Uterus (tissue), 2 donors: ENCODE results near the gene LGALS3BP.

Experiments
- POLR2A ChIP-seq, 2 donors: fragments of 450-650 bp; IDR thresholded peaks; one replicate each; pipeline ENCODE4 v1.6.1; 2016; ENCODE audit warnings: antibody characterized with exemption in 2 of 2, mild to moderate bottlenecking in 1 of 2, moderate library complexity in 1 of 2
- TF ChIP-seq, protein P1 (sequence below), 4 experiments: fragments of 200-600 bp in 2 of 4; fragments of 450-650 bp in 2 of 4; sonication (generic) in 2 of 4; IDR thresholded peaks; one replicate each; pipeline ENCODE4 v1.5.1; 2016 to 2019; ENCODE audit warnings: antibody characterized with exemption in 4 of 4, mild to moderate bottlenecking in 2 of 4, moderate library complexity in 1 of 4

DNA sequence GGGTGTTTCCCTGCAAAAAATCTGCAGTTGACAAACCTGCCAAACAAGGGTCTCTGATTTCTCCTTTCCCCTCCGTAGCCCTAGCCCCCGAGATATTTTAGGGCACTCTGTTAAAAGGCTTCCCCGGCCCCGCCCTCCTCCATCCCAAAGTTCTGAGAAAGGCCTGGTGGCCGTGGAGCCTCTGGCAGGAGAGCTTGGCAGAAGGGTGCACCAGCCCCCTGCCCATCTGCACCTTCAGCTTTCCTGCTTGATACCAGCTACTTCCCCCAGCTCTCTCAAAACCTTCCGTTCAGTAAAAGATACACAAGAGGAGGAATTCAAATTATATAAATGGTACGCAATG lies 30.6 kb upstream of the LGALS3BP start:
- TF ChIP-seq, protein P1, sequence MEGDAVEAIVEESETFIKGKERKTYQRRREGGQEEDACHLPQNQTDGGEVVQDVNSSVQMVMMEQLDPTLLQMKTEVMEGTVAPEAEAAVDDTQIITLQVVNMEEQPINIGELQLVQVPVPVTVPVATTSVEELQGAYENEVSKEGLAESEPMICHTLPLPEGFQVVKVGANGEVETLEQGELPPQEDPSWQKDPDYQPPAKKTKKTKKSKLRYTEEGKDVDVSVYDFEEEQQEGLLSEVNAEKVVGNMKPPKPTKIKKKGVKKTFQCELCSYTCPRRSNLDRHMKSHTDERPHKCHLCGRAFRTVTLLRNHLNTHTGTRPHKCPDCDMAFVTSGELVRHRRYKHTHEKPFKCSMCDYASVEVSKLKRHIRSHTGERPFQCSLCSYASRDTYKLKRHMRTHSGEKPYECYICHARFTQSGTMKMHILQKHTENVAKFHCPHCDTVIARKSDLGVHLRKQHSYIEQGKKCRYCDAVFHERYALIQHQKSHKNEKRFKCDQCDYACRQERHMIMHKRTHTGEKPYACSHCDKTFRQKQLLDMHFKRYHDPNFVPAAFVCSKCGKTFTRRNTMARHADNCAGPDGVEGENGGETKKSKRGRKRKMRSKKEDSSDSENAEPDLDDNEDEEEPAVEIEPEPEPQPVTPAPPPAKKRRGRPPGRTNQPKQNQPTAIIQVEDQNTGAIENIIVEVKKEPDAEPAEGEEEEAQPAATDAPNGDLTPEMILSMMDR (IDR thresholded peaks at IDR 0.05) = no peak
- TF ChIP-seq POLR2A (IDR thresholded peaks at IDR 0.05) = no peak
